ENCODE data around the gene STEAP3.
A peak's percentile ranks its signal among the peaks of the same experiment; 100 is the strongest.

The STEAP3 gene

DNA sequence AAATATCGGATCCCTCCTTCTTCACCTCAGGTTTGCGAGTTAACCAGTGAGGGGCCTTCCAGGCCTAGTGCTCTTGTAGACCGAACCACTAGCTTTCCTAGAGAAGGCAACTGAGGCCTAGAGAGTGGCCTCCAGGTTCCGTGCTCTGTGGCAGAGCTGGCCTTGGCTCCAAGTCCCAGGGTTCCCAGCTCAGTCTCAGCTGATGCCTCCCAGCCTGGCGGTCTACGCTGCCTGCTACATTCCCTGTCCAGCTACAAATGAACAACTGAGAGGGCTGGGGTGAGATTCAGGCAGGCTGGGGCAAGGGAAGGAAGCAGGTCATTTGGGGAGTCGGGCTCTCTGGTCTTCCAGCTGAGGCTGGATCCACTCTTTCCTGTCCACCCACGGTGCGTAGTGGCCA lies 2.3 kb downstream of the STEAP3 start:
- FAIRE-seq (no peak), DNase-seq (ENCODE audit: insufficient read length, low spot score) (no peak)
- TF ChIP-seq POLR2A (IDR thresholded peaks at IDR 0.05; ENCODE audit: low read depth, low read length): no peak

DNA sequence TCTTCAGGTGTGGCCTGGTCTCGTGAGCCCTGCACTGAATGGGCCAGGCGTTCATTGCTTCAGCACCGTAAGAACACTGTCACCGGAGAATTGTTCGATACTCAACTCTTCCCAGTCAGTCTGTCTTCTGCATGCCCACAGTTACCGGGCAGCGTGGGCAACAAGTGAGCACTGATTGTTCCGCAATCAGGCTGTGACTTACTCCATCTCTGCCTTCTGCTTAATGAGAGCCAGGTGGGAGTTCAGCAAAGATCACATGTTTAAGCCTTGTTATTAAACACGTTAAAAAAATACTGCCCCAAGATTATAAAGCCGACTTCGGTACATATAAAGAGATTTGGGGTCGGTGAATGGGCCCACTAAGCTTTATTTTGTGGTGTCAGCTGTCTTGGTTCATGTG lies 3.7 kb downstream of the STEAP3 start:
- TF ChIP-seq POLR2A (IDR thresholded peaks at IDR 0.05; ENCODE audit: low read depth, low read length): no peak
- FAIRE-seq (no peak), DNase-seq (ENCODE audit: insufficient read length, low spot score) (no peak)

DNA sequence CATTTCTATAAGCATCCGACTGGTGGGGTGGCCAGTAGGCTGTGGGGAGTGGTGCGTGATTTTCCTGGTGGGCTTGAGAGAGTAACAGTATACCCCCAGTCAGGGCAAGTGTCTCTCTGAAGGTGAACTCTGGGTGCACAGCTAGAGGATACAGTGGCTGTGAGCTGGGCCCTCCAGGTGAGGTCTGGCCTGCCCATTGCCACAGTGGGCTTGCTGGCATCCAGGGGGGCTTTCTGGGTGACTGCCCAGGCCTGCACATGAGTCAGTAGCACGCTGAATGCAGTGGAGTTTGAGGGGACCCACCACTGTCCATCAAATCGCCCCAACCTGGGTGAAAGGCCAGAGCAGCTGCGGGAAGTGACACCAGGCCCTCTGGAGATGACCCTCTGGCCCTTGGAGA lies 4.5 kb downstream of the STEAP3 start:
- no peak for TF ChIP-seq POLR2A (IDR thresholded peaks at IDR 0.05; ENCODE audit: low read depth, low read length)
- FAIRE-seq: no peak

DNA sequence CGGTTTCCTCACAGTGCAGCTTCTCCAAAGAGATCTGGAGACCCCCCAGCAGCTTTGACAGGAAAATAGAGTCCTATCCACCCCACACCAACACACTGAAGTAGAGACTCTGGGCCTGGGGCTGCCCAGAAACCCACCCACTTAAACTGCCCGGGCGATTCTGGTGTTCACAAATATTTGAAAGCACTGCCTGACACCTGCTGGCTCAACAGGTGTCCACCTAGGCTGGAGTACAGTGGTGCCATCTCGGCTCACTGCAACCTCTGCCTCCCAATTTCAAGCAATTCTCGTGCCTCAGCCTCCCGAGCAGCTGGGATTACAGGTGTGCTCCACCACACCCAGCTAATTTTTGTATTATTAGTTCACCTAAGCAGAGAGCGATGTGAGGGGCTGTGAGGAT lies 5.3 kb downstream of the STEAP3 start:
- TF ChIP-seq POLR2A (IDR thresholded peaks at IDR 0.05; ENCODE audit: low read depth, low read length): no peak
- no peak for FAIRE-seq

More for the DNA sequence above, 4.5 kb downstream of the STEAP3 start:
- no peak for DNase-seq (ENCODE audit: insufficient read length, low spot score)

DNA sequence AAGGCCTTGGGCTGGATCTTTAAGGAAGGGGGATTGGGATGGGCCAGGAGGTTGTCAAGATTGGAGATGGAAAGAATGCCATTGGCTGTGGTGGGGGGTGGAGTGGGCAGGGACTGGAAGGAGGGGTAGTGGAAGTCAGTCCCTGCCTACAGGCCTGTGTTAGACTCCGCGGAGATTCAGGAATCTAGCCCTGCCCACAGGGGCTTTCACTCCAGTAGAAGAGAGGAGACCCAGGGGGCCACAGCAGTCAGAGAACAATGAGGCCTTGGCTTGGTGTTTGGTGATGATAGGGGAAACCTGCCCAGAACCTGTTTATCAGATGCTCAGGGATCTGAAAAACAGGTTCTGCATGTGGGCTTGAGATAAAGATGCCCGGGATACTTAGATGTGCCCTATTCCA lies 6.1 kb downstream of the STEAP3 start:
- DNase-seq (ENCODE audit: insufficient read length, low spot score) (no peak), FAIRE-seq (no peak)
- TF ChIP-seq POLR2A (IDR thresholded peaks at IDR 0.05; ENCODE audit: low read depth, low read length): no peak

More for the DNA sequence above, 5.3 kb downstream of the STEAP3 start:
- DNase-seq (ENCODE audit: insufficient read length, low spot score): no peak

DNA sequence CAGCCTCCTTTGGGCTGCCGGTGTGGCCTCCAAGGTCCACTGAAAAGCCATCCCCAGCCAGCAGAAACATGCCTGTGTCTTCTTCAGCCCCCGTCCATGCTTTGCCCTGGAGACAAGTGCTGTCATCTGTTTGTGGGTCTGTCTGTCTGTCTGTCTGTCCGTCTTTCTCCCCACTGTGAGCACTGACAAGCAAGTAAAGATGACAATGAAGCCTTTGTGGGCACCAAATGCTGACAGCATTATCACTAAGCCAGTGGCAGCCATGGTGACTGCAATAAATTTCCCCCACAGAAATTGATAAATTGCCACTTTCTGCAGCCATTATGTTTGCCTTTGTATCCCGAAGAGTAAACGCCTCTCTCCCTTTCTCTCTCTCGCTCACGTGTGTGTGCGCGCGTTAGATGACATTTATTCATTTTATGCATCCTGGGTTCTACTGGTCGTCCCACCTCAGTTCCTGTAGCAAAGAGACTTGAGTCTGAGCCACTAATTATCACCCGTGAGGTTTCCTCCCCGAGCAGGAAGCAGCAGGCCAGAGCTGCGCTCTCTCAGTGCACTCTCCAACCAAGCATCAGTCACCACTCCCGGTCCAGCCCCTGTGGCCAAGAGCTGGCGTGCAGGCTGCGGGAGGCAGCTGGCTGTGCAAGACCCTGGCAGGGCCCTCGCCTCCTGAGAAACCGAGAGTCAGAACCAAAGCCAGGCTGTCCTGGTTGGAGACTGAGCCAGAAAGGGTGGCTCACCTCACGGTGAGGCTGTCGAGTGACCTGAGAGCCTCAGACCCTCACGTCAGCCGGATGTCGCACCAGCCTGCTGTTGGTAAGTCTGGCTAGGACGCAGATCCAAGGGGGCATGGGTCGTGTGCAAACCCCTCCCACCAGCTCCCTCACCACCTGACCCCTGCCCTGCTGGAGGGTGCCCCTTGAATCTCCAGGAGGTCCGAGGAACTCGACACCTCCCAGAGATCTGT lies 6.9 kb downstream of the STEAP3 start:
- FAIRE-seq: no peak
- no peak for DNase-seq (ENCODE audit: insufficient read length, low spot score)
- TF ChIP-seq POLR2A (IDR thresholded peaks at IDR 0.05; ENCODE audit: low read depth, low read length): no peak

DNA sequence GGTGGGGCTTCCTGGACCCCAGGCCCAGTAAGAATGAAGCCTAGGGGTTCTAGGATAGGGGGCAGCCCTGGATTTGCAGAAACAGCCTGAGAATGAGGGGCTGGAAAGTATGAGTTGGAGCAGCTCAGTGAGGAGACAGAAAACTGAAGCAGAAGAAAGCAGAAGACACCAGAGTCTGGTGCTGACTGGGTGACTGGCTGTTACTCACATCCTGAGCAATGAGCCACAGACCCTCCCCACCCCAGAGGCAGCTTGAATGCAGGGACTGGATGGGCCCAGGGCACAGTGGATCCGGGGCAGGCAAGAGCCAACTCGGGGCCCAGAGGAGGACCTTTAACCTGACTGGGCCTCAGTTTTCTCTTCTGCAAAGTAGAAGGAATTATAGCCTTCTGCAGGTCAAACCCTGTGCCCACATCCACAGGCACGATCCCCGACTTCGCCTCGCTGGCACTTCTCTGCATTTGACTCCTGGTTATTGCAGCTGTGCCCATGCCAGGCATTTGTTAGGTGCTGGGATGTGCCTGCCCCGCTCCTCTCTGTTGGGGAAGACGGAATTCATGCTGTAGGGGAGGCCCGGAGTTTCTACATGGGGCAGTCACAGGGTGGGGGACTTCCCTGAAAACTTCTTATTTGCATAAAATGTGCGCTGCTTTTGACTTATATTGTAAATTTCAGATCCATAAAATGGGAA lies 8.5 kb downstream of the STEAP3 start:
- no peak for TF ChIP-seq POLR2A (IDR thresholded peaks at IDR 0.05; ENCODE audit: low read depth, low read length)
- DNase-seq (ENCODE audit: insufficient read length, low spot score) (peak; percentile 77), FAIRE-seq (peak; percentile 62)

DNA sequence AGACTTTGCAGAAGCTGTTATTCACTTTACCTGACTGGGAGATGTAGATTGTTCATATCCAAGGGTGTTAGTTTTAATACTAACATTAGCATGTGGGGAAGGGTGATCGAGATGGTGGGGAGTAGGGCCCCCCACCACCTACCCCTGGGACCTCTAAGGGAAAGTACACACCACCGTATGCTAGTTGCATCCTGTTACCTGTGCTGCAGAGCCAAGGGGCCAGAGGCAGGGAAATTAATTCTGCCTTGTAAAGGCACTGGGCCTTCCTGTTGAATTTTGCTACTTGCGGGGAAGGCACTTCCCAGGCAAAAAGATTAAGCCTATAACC lies 9.0 kb downstream of the STEAP3 start:
- DNase-seq (ENCODE audit: insufficient read length, low spot score): no peak

DNA sequence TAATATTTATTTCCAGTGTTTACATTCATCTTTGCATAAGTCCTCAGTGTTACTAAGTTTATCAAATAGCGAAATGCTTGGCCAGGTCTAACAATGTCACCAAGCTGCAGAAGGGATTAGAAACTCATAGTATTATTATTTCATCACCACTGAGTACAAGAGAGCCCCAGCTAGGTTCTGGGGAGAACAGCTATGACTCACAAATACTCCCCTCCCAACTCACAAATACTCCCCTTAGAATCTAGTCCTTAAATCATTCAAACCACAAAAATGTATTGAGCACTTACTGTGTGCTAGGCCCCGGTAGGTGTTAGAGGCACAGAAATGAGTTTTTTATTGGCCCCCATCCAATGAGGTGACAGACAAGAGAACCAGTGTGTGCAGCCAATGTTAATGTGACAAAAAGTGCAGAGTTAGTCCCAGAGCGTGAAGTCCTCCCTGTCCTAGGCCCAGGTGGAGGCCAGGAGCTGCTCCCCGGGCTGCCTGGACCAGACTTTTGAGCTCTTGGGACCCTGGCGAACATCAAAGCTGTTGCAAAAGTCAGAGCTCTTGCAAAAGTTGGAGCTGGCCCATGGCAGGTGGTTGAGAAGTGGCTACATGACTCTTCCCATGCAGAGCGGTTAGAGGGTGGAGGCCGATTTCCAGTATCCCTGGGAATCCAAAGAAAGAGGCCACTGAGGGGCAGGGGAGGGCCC lies 9.8 kb downstream of the STEAP3 start:
- DNase-seq (ENCODE audit: insufficient read length, low spot score): peak; percentile 89
- no peak for TF ChIP-seq POLR2A (IDR thresholded peaks at IDR 0.05; ENCODE audit: low read depth, low read length)
- no peak for FAIRE-seq

More for the DNA sequence above, 9.0 kb downstream of the STEAP3 start:
- FAIRE-seq: no peak
- TF ChIP-seq POLR2A (IDR thresholded peaks at IDR 0.05; ENCODE audit: low read depth, low read length): no peak

DNA sequence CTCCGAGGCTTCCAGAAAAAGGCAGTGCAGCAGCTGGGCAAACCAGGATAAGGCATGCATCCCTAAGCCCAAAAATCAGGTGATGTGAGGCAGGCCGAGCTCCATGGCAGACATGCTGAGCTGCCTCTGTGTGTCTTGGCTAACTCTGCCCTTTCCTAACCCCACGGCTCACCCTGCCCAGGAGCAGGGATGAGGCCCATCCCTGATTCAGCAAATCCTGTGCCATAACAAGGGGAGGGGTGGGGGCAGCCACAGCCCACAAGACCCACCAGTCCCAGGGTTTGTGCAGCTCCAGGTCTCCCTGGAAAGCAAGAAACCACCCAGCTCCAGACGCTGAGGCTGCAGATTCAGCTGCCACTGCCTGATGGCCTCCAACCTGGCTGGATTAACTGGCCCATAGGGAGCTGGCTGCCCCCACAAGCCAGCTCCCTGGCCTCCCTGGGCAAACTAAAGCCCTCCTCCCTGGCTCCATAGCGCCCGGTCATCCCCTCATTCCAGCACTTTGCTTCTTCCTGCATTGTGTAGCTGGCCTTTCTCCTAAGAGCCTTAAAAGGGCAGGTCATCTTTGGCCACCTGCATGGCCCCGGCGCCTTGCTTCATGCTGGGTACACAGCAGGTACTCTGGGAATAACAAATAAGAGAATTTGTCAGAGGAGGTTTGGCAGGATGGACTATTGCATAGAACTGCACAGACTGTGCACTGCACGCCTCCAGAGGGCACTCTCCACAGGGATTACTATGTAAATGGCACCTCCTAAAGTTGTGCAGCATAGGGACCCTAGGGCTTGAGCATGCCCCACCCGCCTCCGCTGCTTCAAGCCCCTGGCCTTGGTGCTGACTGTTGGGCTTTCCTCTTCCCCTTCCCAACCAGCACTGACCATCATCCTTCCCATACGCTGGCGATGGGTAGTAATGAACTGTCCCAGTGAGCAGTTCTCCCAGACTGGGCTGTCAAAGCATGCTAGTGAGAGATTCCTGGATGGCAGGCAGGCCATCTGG lies 10.7 kb downstream of the STEAP3 start:
- TF ChIP-seq POLR2A (IDR thresholded peaks at IDR 0.05; ENCODE audit: low read depth, low read length): no peak
- FAIRE-seq (no peak), DNase-seq (ENCODE audit: insufficient read length, low spot score) (no peak)

DNA sequence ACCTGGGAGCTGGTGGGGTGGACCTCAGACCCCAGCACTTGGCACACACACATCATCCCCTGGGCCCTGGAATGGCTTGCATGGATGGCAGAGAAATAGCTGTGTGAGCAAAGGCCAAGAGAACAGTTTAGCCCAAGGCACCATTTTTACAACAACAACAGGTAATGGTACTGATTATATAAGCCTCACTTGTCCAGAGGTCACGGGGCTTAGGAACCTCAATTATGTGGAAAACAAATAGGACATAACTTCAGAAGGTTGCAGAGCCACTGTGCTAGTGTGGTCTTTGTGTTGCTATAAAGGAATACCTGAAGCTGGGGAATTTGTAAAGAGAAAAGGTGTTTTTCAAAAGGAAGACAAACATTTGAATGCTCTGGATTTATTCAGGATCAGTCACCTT lies 13.2 kb downstream of the STEAP3 start:
- no peak for TF ChIP-seq POLR2A (IDR thresholded peaks at IDR 0.05; ENCODE audit: low read depth, low read length)
- FAIRE-seq (no peak), DNase-seq (ENCODE audit: insufficient read length, low spot score) (no peak)

DNA sequence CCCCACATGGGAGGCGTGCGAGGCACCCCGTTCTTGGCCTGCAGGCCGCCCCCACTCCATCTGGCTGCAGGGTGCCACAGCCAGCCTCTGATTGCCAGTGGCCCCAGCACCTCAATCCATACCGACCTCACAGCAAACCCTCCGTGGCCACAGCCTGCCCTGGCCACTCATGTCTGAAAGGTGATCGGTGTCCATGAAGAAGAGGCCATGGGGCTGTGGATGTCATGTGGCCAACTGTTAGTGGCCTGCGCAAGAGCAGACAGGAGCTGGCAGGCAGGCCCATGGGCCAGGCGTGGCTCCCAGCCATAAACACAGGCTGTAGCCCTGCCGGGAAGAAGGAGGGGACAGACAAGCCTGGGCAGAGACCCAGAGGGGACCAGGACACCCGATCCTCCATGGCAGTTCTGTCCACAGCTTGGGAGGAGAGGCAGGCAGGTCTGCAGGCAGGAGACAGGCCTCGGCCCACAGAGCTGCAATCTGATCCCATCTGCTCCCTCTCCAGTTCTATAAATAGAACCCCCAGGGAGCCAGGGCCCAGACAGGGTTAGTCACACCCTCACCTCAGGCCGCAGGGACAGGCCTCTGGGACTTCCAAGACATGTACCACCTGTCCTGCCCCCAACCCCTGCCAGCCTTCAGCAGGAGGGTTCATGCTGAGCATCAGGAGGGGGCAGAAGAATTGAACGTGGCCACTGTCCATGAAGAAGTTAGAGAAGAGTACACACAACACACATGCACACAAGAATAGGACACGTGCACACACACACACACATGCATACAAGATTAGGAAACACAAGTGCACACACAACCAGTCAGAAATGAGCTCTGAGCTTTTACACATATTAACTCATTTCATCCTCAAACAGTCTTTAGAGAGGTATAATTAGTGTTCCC lies 16.9 kb downstream of the STEAP3 start:
- peak; percentile 74 for FAIRE-seq
- TF ChIP-seq POLR2A (IDR thresholded peaks at IDR 0.05; ENCODE audit: low read depth, low read length): 0 out of 2 replicates have a peak, but pooled peaks have one; percentile 9
- DNase-seq (ENCODE audit: insufficient read length, low spot score): peak; percentile 77

All from H54 (cell line).